ENCODE results near the gene DPP7.
A peak's percentile ranks its signal among the peaks of the same experiment; 100 is the strongest.
"Not testable (repeated sequence)": the region's sequence is repeated elsewhere in the genome, so short reads cannot be mapped to it uniquely, and the experiment has no call there.

The DPP7 gene

GRCh38 chr9:137128862-137129455 is 14.4 kb upstream of the DPP7 start:
- peak; percentile 37 for DNase-seq

DNA sequence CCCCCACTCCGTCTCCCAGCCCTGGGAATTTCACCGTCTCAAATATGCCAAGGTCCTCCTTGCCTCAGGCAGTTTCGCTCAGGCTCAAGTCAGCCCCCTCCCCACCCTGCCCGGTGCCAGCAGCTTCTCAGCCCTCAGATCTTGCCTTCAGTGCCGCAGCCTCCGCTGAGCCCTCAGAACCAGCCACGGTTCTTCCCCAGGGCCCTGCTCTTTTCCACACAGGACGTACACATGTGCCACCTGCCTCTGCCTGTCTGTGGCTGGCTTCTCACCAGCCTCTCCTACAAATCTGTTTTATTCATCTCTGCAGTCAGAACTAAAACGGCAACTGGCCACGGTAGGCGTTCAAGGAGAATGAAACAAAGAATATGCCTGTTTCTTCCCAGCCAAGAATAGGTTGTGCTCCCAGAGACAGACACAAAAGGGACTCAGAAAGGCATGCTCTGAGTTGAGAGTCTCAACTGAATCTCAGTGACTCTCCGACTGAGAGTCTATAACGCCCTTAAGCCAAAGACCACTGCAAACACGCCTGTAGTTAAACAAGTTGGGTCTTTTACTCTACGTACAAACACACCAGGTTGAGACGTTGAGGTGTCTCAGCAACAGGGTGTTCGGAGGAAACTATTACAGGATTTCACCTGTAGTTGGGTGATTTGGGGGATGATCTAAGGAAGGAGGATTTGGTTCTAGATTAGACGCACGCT is 13.8 kb upstream of the DPP7 start:
- DNase-seq, result peak; percentile 54

- peak; percentile 46 for DNase-seq
Measured at GRCh38 chr9:137127301-137128157, 13.0 kb upstream of the DPP7 start.

GRCh38 chr9:137126786-137127185 is 12.3 kb upstream of the DPP7 start:
- no peak for DNase-seq

- DNase-seq, result not testable (repeated sequence)
Measured at GRCh38 chr9:137123952-137124462, 9.5 kb upstream of the DPP7 start.

DNA sequence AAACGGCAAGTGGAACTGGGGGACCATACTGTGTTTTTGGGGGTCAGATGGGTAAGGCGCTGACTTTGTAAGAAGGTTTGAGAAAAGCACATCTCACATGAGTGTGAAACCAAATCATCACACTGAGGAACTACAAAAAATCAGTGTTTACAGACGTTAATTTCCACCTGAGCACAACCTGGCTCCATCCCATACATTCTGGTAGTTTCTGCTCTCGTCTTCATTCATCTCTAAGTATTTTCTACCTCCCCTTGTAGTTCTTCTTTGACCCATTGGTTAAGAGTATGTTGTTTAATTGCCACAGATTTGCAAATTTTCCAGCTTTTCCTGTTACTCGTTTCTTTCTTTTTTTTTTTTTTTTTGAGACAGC is 8.9 kb upstream of the DPP7 start:
- DNase-seq, result no peak

- DNase-seq, result not testable (repeated sequence)
Measured at GRCh38 chr9:137122796-137123467, 8.4 kb upstream of the DPP7 start.

DNA sequence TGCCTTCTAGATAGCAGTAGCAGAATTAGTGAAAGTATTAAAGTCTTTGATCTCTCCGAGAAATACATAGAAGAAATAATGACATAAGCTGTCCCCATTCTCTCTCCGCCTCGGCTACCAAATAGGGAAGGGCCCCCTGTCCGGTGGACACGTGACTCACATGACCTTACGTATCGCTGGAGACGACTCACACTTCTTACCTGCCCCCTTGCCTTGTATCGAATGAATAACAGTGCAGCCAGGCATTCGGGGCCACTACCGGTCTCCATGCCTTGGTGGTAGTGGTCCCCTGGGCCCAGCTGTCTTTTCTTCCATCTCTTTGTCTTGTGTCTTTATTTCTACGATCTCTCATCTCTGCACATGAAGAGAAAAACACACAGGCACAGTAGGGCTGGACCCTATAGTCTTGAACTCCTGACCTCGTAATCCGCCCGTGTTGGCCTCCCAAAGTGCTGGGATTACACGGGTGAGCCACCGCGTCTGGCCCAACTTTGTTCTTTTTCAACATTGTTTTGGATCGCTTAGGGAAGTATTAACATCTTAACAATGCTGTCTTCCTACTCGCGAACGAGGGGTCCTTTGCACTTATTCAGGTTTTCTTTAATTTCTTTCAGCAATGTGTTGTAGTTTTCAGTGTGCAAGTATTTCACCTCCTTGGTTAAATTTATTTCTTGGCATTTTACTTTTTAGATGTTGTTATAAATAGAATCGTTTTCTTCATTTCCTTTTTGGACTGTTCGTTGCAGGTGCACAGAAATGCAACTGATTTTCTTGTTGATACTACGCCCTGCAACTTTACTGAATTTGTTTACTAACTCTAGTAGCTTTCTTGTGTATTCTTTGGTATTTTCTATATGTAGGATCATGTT is 7.6 kb upstream of the DPP7 start:
- DNase-seq, result not testable (repeated sequence)

DNA sequence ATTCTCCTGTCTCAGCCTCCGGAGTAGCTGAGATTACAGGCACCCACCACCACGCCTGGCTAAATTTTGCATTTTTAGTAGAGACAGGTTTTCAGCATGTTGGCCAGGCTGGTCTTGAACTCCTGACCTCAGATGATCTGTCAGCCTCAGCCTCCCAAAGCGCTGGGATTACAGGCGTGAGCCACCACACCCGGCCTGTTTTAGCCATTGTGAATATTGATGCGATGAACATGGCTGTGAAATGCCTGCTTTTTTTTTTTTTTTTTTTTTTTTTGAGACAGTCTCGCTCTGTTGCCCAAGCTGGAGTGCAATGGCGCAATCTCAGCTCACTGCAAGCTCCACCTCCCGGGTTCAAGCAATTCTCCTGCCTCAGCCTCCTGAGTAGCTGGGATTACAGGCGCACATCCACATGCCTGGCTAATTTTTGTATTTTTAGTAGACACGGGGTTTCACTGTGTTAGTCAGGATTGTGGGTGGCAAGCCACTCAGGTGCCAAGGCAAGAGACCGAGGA is 3.6 kb upstream of the DPP7 start:
- not testable (repeated sequence) for DNase-seq

DNA sequence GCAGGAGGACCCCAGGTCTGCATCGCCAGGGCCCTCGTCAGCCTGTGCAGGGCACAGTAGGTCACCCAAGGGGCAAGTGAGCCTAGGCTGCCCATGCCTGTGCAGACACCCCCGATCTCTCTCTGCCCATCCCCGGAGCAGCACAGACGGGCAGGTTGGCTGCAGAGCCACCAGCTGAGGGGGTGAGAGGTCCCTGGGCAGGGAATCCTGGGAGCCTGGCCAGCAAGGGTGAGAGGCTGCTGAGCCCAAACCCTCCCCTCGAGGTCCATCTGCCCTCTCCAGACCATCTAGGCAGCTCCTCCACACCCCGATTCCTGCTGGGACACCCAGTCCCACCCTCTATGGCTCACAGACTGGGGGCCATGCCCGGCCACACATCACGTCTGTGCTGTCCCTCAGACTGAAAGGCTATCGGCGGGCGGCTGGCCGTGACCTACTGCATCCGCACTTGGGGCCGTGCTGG is 2.8 kb upstream of the DPP7 start:
- DNase-seq, result no peak

- DNase-seq, result no peak
Measured at GRCh38 chr9:137116728-137117127, 2.2 kb upstream of the DPP7 start.

DNA sequence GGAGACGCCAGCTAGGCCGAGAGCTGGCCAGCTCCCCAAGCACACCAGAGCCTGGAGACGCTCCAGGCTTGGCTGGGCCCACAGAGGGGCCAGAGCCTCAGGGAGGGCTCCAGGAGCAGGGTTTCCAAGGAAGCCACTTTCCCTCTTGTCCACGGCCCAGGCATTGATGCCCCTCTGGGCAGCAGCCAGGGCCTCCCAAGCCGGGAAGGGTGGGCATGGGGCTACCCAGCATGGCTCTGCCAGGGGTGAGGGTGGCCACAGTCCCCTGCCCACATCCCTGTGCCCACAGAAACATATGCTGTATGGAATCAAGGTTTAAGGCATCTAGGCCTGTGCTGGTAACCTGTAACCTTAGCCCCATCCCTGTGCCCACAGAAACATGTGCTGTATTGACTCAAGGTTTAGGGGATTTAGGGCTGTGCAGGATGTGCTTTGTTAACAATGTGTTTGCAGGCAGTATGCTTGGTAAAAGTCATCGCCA is 1.5 kb upstream of the DPP7 start:
- DNase-seq, result no peak

DNA sequence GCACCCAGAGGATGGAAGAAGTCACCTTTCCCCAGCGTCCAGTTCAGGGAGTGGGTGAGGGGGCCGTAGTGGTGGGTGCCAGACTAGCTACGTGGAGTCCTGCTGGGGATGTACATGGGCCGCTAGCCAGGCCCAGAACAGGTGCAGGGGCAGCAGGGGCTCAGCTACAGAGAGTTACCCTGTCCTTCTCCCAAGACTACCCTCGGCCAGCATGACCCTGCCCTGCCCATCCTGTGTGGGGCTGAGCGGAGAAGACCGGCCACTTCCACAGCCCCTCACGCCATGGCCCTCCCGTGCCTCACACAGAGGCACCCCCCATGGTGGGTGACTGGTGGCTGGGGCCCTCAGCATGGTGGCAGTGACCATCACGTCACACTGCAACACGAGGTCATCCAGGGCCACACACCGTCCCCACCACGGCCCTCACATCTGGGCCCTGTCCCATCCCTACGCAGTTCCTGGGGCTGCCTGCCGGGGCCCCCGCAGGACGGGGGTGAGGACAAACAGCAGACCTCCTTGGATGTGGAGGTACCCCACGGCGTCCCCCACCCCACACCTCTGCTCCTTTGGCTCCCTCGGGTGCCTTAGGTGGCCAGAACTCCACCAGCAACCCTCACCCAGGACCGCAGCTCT is 977 bp upstream of the DPP7 start:
- DNase-seq, result no peak

- no peak for DNase-seq
Measured at GRCh38 chr9:137114220-137114612, 317 bp downstream of the DPP7 start.

GRCh38 chr9:137113385-137114159 is 961 bp downstream of the DPP7 start:
- DNase-seq, result peak; percentile 58

DNA sequence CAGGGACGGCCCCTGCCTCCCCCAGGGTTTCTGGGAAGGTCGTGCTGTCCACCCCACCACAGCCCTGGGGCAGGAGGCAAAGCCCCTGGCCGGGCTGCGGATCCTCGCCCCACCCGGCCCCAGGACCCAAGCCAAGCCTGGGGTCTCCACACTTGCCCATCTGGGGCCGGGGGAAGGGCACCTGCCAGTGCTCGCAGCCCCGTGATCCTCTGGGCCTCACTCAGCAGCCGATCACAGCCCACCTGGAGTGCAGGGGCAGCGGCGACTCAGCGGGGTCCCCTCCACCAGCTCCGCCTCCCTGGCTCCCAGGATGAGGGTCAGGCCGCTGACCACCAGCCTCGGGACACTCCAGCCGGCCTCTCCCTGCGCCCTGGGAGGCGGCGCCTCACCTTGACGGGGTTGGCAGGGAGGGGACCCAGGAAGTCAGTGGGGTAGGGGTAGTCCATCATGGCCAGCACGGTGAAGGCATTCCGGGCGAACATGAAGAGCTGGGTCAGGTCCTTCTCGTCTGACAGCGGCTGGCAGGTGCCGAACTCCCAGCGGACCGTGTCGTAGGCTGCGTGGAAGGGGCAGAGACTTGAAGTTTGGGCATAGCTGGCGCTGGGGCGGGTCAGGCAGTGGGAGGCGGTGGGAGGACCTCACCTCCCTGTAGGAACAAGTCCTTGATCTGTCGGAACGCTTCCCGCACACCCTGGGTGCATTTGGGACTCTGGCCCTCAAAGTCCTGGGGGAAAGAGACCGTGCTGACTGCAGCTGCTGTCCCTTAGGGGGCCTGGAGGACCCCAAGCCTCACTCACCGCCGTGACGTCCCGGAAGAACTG is 1.8 kb downstream of the DPP7 start:
- no peak for DNase-seq

DNA sequence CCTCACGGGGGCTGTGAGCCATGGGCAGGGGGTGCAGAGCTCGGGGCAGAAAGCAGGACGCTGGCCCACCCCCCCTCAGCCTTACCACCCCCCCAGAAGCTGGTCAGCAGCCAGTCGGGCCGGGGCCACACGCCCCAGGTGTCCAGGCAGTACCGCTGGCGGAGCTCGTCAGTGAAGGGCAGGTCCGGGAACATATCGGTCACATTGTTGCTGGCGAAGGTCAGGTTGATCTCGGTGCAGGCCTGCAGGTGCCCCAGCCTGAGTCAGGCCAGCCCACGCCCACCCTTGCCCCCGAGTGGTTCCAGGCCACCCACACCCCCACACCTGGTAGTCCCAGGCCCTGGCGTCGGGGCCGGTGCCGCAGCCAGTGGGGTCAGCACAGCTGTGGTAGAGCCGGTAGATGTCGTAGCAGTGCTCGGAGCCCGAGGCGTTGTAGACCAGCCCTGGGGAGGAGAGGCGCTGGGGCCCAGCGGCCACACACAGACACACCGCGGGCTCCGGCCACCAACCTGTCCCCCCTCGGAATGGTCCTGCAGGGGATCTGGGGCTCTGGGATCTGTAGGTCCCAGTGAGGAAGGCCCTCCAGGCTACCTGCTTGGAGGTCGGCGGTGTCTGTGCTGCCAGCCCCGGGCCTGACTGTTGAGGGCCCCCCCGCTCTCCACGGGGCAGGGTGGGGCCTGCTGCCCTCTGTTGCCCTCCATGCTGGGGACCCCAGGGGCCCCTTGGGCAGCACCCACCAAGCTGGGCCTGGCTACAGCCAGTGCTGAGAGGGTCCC is 2.6 kb downstream of the DPP7 start:
- no peak for DNase-seq

Measured in activated CD4-positive, alpha-beta T cell treated with anti-CD3 and anti-CD28 coated beads for 48 hours (primary cell).